Measurements from ENCODE around the gene PHF21B.

GRCh38 chr22:44906248-44906936 is 103.4 kb downstream of the PHF21B start:
- TF ChIP-seq CTCF (IDR thresholded peaks at IDR 0.05): no peak
- TF ChIP-seq POLR2A (IDR thresholded peaks at IDR 0.05): no peak

All from uterus (tissue), 2 donors.